Lower lobe of right lung (tissue), 2 donors: ENCODE data around the gene TBC1D14. TPM values are rescaled to one million over a fixed set of nuclear protein-coding genes. Genes with fewer than 3 reads are reported as not detected.
A peak's percentile ranks its signal among the peaks of the same experiment; 100 is the strongest.

Source experiments
- ATAC-seq, 2 donors: fragments of 200-7000 bp; cut with Tn5 transposase; one replicate each; pipeline ENCODE4 v1.9.1; 2020 to 2022; ENCODE audit warnings: mild to moderate bottlenecking in 2 of 2, moderate library complexity in 2 of 2
- DNase-seq: peaks from one replicate; pipeline ENCODE4 v3.0.0-alpha.2; 2020
- H3K27ac ChIP-seq: fragments of 200-600 bp; one replicate; pipeline ENCODE4 v1.8.0; 2022
- H3K27me3 ChIP-seq: fragments of 200-600 bp; one replicate; pipeline ENCODE4 v1.8.0; 2022; ENCODE audit warnings: low read depth
- H3K36me3 ChIP-seq: fragments of 200-600 bp; one replicate; pipeline ENCODE4 v1.8.0; 2022; ENCODE audit warnings: mild to moderate bottlenecking
- H3K4me1 ChIP-seq: fragments of 200-600 bp; one replicate; pipeline ENCODE4 v1.8.0; 2022
- H3K4me3 ChIP-seq: fragments of 200-600 bp; one replicate; pipeline ENCODE4 v1.8.0; 2022; ENCODE audit warnings: mild to moderate bottlenecking
- H3K9me3 ChIP-seq: fragments of 200-600 bp; one replicate; pipeline ENCODE4 v1.8.0; 2022
- intact Hi-C: fragments of 100-400 bp; cut with DNase I; formaldehyde crosslinking; loops from one replicate; pipeline ENCODE4 v1.11.0; 2022
- total RNA-seq: library from RNA; stranded (reverse); fragmentation: NEBNext Ultra II Directional; extraction: Animal tissue kit (Norgen Biotek cat#: 25700); gene quantifications from one replicate; pipeline ENCODE4 v1.2.1, GENCODE V29; 2021
- TF ChIP-seq, protein P1 (sequence below): fragments of 200-600 bp; IDR thresholded peaks from one replicate; pipeline ENCODE4 v1.8.0; 2022; ENCODE audit warnings: antibody characterized with exemption, mild to moderate bottlenecking
- donor health status: DM: no; HTN: yes; CAD: no; lungs with severe emphysema.

The TBC1D14 gene
- total RNA-seq, 1 donor from 2014 or later = 60.7 TPM

DNA sequence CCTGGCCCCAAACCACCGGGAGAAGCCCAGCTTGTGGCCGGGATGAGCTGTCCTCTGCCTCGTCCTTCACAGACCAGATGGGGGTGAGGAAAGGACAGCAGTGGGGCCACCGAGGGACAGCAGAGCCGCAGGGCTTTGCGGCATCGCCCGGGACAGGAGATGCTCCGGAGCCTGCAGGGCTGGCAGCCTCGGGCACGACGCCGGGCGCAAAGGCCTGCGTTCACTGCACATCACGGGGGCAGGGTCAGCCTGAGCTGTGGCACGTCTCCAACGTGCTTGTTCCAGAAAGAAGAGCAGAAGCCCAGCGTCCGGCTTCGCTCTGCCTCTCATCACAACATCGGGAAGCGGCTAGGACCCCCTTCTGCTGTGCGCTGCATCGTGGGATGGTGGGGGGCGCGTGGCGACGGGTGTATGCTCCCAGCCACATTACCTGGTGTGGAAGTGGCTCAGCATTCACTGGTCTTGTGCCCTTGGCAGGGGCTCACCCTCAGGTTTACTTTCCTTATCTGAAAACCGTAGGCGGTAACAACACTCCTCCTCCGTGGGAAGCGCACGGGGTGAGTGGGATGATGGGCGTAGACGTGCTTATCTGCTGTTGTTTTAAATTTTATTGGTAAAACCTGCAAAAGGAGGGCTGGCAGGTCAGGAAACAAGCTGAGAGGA is 141.0 kb downstream of the TBC1D14 start:
- peaks cover 65% of the 10 kb centered on the region for H3K4me1 ChIP-seq
- no peak overlapping the region for H3K27ac ChIP-seq
- no peaks in the 10 kb centered on the region for H3K27me3 ChIP-seq
- peaks cover 36% of the 10 kb centered on the region for H3K36me3 ChIP-seq
- no peaks in the 10 kb centered on the region for H3K9me3 ChIP-seq
- H3K4me3 ChIP-seq = no peak overlapping the region
- intact Hi-C loops = no loop called here
- TF ChIP-seq, protein P1, sequence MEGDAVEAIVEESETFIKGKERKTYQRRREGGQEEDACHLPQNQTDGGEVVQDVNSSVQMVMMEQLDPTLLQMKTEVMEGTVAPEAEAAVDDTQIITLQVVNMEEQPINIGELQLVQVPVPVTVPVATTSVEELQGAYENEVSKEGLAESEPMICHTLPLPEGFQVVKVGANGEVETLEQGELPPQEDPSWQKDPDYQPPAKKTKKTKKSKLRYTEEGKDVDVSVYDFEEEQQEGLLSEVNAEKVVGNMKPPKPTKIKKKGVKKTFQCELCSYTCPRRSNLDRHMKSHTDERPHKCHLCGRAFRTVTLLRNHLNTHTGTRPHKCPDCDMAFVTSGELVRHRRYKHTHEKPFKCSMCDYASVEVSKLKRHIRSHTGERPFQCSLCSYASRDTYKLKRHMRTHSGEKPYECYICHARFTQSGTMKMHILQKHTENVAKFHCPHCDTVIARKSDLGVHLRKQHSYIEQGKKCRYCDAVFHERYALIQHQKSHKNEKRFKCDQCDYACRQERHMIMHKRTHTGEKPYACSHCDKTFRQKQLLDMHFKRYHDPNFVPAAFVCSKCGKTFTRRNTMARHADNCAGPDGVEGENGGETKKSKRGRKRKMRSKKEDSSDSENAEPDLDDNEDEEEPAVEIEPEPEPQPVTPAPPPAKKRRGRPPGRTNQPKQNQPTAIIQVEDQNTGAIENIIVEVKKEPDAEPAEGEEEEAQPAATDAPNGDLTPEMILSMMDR = no peak
- DNase-seq (no peak), ATAC-seq (no peak)

DNA sequence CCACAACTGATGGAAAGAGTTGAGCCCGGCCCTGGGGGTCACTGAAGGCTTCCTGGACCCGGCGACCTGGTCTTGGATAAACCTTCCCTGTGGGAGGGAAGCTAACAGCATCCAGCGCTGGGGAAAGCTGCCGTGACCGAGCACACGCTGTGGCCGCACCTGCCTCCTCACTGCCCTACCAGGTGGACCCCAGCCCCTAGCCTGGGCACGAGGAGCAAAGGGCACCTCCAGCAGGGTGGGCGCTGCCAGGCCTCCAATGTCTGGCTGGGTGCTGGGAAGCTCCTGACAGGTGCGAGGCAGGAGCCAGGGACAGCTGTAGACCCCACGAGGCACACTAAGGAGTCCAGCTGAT is 141.5 kb downstream of the TBC1D14 start:
- intact Hi-C loops = no loop called here
- Histone ChIP-seq H3K4me3 (no peak overlapping the region), H3K9me3 (no peaks in the 10 kb centered on the region), H3K27me3 (no peaks in the 10 kb centered on the region), H3K27ac (no peak overlapping the region), H3K4me1 (peaks cover 60% of the 10 kb centered on the region), H3K36me3 (peaks cover 41% of the 10 kb centered on the region)
- no peak for DNase-seq
- no peak for ATAC-seq
- TF ChIP-seq, protein P1 = no peak

DNA sequence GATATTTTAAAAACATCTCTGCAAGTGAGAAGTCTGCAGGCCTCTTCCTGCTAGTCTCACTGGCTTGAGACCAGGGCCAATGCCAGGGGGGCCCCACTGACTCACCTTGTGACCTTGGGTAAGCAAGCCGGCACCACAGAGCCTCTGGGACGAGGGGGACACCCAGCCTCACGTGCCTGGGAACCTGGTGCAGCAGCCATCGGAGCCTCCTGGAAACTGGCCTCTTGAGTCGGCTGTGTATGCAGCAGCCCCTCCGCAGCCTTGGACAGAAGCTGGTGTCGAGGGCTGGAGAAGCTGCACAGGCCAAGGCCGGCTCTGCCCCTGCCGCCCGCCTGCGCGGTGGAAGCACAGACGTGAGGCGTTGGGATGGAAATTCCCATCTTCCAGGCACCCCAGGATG is 142.3 kb downstream of the TBC1D14 start:
- intact Hi-C loops = no loop called here
- Histone ChIP-seq H3K9me3 (no peaks in the 10 kb centered on the region), H3K27ac (no peak overlapping the region), H3K4me1 (peaks cover 52% of the 10 kb centered on the region), H3K27me3 (no peaks in the 10 kb centered on the region), H3K4me3 (no peak overlapping the region), H3K36me3 (peaks cover 49% of the 10 kb centered on the region)
- TF ChIP-seq, protein P1 = no peak
- DNase-seq (no peak), ATAC-seq (no peak)

DNA sequence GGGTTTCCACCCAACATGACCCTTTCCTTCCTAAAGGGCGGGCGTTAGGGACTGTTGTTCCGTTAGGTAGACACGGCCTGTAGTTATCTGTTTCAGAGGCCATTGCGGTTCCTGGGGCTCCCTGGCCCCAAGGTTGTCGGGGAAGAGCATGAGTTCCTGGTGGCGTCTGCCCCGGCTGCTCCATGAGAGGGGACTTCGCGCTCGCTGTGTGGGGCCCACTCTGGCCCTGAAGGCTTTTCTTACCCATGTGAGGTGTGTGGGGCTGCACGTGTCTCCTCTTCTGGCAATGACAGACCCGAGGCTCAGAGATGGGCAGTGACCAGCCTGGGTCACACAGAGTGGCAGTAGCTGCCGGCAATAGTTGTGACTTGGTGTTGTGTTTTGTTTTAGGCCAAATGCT is 142.7 kb downstream of the TBC1D14 start:
- peak overlapping the region; percentile 62 for H3K27ac ChIP-seq
- intact Hi-C loops = no loop called here
- TF ChIP-seq, protein P1 = no peak
- H3K27me3 ChIP-seq = no peaks in the 10 kb centered on the region
- DNase-seq (no peak), ATAC-seq (no peak)
- H3K9me3 ChIP-seq = no peaks in the 10 kb centered on the region
- peaks cover 48% of the 10 kb centered on the region for H3K4me1 ChIP-seq
- H3K36me3 ChIP-seq = peaks cover 50% of the 10 kb centered on the region
- no peak overlapping the region for H3K4me3 ChIP-seq

DNA sequence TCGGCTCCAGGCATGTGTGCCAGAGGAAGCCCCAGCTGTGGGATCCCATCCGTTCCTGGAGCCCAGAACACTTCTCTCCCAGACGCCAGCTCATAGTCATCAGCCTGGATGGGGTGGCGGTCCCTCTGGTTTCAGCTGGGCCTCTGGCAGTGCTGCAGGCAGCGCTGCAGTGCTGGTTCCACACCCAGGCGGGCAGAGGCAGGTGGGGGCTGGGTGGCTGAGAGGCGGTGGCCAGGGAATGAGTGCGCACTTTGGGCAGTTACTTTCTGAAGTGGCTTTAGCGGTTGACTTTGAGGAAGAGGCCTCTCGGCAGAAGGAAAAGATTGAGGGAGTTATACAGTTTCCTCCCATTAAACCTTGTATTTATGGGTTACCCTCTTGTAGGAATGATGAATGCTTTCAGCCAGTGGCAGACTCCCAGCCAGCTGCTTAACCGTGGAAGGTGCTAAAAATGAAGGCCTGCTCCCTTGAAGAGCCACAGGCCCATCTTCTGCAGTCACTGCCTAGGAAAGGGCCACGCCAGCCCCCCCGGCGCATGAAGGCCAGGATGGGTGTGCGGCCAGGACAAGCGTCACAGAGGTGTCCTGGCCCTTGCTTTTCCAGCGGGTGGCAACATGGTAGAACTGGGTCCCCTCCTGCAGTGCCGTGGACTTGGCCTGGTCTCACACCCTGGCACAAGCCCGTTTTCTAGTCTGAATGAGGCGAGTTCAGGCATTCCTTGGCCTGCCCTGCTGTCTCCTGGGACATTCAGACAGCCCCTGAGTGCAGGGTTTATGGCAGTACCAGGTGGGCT is 143.5 kb downstream of the TBC1D14 start:
- ATAC-seq (peak; percentile 91 to 94), DNase-seq (peak; percentile 89)
- H3K27ac ChIP-seq = peak overlapping the region; percentile 62
- peaks cover 50% of the 10 kb centered on the region for H3K36me3 ChIP-seq
- H3K27me3 ChIP-seq = no peaks in the 10 kb centered on the region
- TF ChIP-seq, protein P1 = no peak
- no peak overlapping the region for H3K4me3 ChIP-seq
- intact Hi-C loops = no loop called here
- H3K4me1 ChIP-seq = peaks cover 45% of the 10 kb centered on the region
- H3K9me3 ChIP-seq = no peaks in the 10 kb centered on the region
